Measurements from ENCODE around the gene DUS3L.

DNA sequence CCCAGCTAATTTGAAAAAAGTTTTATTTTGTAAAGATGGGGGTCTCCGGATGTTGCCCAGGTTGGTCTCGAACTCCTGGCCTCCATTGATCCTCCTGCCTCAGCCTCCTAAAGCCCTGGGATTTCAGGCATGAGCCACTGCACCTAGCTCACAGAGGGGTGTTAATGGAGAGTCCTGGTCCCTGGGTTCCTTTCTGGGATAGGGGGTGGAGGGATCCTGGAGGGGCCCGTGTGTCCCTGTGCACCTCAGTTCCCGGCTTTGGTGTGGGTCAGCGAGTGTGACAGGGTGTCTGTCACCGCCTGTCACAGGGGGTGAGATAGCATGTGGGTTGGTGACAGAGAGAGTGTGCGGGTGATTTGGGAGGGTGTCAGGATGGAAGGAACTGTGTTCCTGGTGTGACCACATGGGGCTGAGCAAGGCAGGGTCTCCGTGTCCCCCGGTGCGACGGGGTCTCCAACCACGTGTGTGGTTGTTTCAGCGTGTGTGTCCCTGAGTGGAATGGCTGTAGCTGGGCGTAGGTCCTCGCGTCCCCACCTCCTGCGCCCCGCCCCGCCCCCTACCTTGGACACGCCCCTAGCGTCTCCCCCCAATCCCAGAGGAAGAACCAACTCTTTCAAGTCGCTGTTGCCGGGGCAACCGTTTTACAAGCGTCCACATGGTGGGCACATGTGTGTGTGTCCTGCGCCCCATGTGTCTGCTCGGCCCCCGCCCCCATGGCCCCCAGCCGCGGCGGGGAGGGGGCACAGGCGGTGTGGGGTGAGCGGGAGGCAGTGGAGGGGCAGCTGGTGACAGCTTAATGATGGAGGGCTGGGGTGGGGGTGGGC, 11.0 kb upstream of the DUS3L start:
- TF ChIP-seq, protein P1, sequence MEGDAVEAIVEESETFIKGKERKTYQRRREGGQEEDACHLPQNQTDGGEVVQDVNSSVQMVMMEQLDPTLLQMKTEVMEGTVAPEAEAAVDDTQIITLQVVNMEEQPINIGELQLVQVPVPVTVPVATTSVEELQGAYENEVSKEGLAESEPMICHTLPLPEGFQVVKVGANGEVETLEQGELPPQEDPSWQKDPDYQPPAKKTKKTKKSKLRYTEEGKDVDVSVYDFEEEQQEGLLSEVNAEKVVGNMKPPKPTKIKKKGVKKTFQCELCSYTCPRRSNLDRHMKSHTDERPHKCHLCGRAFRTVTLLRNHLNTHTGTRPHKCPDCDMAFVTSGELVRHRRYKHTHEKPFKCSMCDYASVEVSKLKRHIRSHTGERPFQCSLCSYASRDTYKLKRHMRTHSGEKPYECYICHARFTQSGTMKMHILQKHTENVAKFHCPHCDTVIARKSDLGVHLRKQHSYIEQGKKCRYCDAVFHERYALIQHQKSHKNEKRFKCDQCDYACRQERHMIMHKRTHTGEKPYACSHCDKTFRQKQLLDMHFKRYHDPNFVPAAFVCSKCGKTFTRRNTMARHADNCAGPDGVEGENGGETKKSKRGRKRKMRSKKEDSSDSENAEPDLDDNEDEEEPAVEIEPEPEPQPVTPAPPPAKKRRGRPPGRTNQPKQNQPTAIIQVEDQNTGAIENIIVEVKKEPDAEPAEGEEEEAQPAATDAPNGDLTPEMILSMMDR (IDR thresholded peaks at IDR 0.05), result no peak
- TF ChIP-seq POLR2A (IDR thresholded peaks at IDR 0.05), result no peak
